HG03558 (cell line): ENCODE results near the gene FHOD3.
"Not testable (repeated sequence)": the region's sequence is repeated elsewhere in the genome, so short reads cannot be mapped to it uniquely, and the experiment has no call there.

ENCODE experiments used
- ATAC-seq: cut with Tn5 transposase; IDR thresholded peaks from one replicate; pipeline ENCODE4 v1.9.1; 2021; ENCODE audit warnings: moderate number of reproducible peaks; ENCODE audit not compliant: unreplicated experiment; ENCODE audit errors: extremely low read depth

The FHOD3 gene

GRCh38 chr18:36463516-36463915 is 166.0 kb downstream of the FHOD3 start:
- ATAC-seq = not testable (repeated sequence)

- no peak for ATAC-seq
Measured at GRCh38 chr18:36464126-36464651, 166.7 kb downstream of the FHOD3 start.

- no peak for ATAC-seq
Measured at GRCh38 chr18:36465276-36465675, 167.8 kb downstream of the FHOD3 start.

GRCh38 chr18:36465970-36466369 is 168.5 kb downstream of the FHOD3 start:
- ATAC-seq = no peak

GRCh38 chr18:36467614-36468013 is 170.1 kb downstream of the FHOD3 start:
- no peak for ATAC-seq

GRCh38 chr18:36468161-36468560 is 170.6 kb downstream of the FHOD3 start:
- no peak for ATAC-seq

- no peak for ATAC-seq
Measured at GRCh38 chr18:36469461-36469860, 171.9 kb downstream of the FHOD3 start.

GRCh38 chr18:36470896-36471295 is 173.4 kb downstream of the FHOD3 start:
- ATAC-seq = no peak

- no peak for ATAC-seq
Measured at GRCh38 chr18:36471393-36471792, 173.9 kb downstream of the FHOD3 start.

- ATAC-seq = no peak
Measured at GRCh38 chr18:36476433-36476832, 178.9 kb downstream of the FHOD3 start.

GRCh38 chr18:36477776-36478175 is 180.3 kb downstream of the FHOD3 start:
- ATAC-seq = no peak

- no peak for ATAC-seq
Measured at GRCh38 chr18:36481201-36481657, 183.7 kb downstream of the FHOD3 start.

GRCh38 chr18:36481935-36482334 is 184.4 kb downstream of the FHOD3 start:
- no peak for ATAC-seq

GRCh38 chr18:36484591-36484990 is 187.1 kb downstream of the FHOD3 start:
- no peak for ATAC-seq

- no peak for ATAC-seq
Measured at GRCh38 chr18:36485772-36486171, 188.3 kb downstream of the FHOD3 start.

GRCh38 chr18:36488131-36488530 is 190.6 kb downstream of the FHOD3 start:
- no peak for ATAC-seq

- no peak for ATAC-seq
Measured at GRCh38 chr18:36490897-36491296, 193.4 kb downstream of the FHOD3 start.

- ATAC-seq = no peak
Measured at GRCh38 chr18:36492604-36493329, 195.3 kb downstream of the FHOD3 start.

GRCh38 chr18:36493349-36494159 is 196.0 kb downstream of the FHOD3 start:
- ATAC-seq = no peak

- no peak for ATAC-seq
Measured at GRCh38 chr18:36494160-36494437, 196.6 kb downstream of the FHOD3 start.

GRCh38 chr18:36496022-36496421 is 198.5 kb downstream of the FHOD3 start:
- ATAC-seq = no peak
